ENCODE data around the gene STIM1. TPM values are rescaled to one million over a fixed set of nuclear protein-coding genes. Genes with fewer than 3 reads are reported as not detected.

STIM1 gene
- total RNA-seq, 1 experiment from 2014 or later: 93.6 TPM

- in situ Hi-C loops (cut with HindIII; ENCODE audit: low pct_unique_long_range_greater_than_20kb, low sequenced_read_pairs): no loop called here
- Histone ChIP-seq H3K27ac (ENCODE audit: low read length) (no peak overlapping the region), H3K36me3 (ENCODE audit: control insufficient read depth, insufficient read depth, low read length) (no peaks in the 10 kb centered on the region), H3K4me1 (ENCODE audit: control insufficient read depth, insufficient read depth, low read length) (no peaks in the 10 kb centered on the region), H3K27me3 (ENCODE audit: control insufficient read depth, insufficient read depth, low read length) (no peaks in the 10 kb centered on the region), H3K4me3 (ENCODE audit: low read depth in 2 of 2, low read length in 2 of 2) (no peak overlapping the region), H3K9me3 (ENCODE audit: control insufficient read depth, insufficient read depth, low read depth, low read length) (no peaks in the 10 kb centered on the region)
- CTCF ChIA-PET: no interaction called here
- TF ChIP-seq CTCF (IDR thresholded peaks at IDR 0.05): no peak
- no peak for TF ChIP-seq SIN3A (IDR thresholded peaks at IDR 0.05; ENCODE audit: borderline replicate concordance, insufficient read depth, low read depth, low read length)
- no peak for TF ChIP-seq POLR2AphosphoS5 (IDR thresholded peaks at IDR 0.05; ENCODE audit: low read depth, low read length)
- no peak for TF ChIP-seq REST (IDR thresholded peaks at IDR 0.05; ENCODE audit: insufficient read depth in 1 of 2, low read depth in 2 of 2, low read length in 1 of 2)
- no peak for TF ChIP-seq TCF7L2 (IDR thresholded peaks at IDR 0.05; ENCODE audit: low read depth, low read length)
- DNase-seq (ENCODE audit: low read depth, low spot score) (no peak), ATAC-seq (no peak)
- intact Hi-C loops (cut with micrococcal nuclease; ENCODE audit: unreplicated experiment): no loop called here
- BruUV-seq (replicated peaks): no TSS peak
- POLR2A ChIA-PET: no interaction called here
Measured at GRCh38 chr11:4087551-4087950, 232.1 kb downstream of the STIM1 start.

- Histone ChIP-seq H3K36me3 (ENCODE audit: control insufficient read depth, insufficient read depth, low read length) (no peaks in the 10 kb centered on the region), H3K9me3 (ENCODE audit: control insufficient read depth, insufficient read depth, low read depth, low read length) (no peaks in the 10 kb centered on the region), H3K27me3 (ENCODE audit: control insufficient read depth, insufficient read depth, low read length) (no peaks in the 10 kb centered on the region), H3K27ac (ENCODE audit: low read length) (no peak overlapping the region), H3K4me1 (ENCODE audit: control insufficient read depth, insufficient read depth, low read length) (peaks cover 3% of the 10 kb centered on the region; the same call in 1 of the 2 replicates), H3K4me3 (ENCODE audit: low read depth in 2 of 2, low read length in 2 of 2) (no peak overlapping the region)
- ChIA-PET CTCF (no interaction called here), POLR2A (no interaction called here)
- intact Hi-C loops (cut with micrococcal nuclease; ENCODE audit: unreplicated experiment): no loop called here
- no TSS peak for BruUV-seq (replicated peaks)
- in situ Hi-C loops (cut with HindIII; ENCODE audit: low pct_unique_long_range_greater_than_20kb, low sequenced_read_pairs): no loop called here
- ATAC-seq: no peak
- TF ChIP-seq TCF7L2 (IDR thresholded peaks at IDR 0.05; ENCODE audit: low read depth, low read length): no peak
- no peak for DNase-seq (ENCODE audit: low read depth, low spot score)
Measured at GRCh38 chr11:4090258-4090657, 234.8 kb downstream of the STIM1 start.

- TF ChIP-seq POLR2AphosphoS5 (IDR thresholded peaks at IDR 0.05; ENCODE audit: low read depth, low read length): no peak
- no peak for TF ChIP-seq CTCF (IDR thresholded peaks at IDR 0.05)
- no peak for TF ChIP-seq REST (IDR thresholded peaks at IDR 0.05; ENCODE audit: insufficient read depth in 1 of 2, low read depth in 2 of 2, low read length in 1 of 2)
- TF ChIP-seq SIN3A (IDR thresholded peaks at IDR 0.05; ENCODE audit: borderline replicate concordance, insufficient read depth, low read depth, low read length): no peak
- TF ChIP-seq TCF7L2 (IDR thresholded peaks at IDR 0.05; ENCODE audit: low read depth, low read length): no peak
- DNase-seq (ENCODE audit: low read depth, low spot score) (no peak), ATAC-seq (no peak)
- H3K27ac ChIP-seq (ENCODE audit: low read length): no peak overlapping the region
- H3K4me1 ChIP-seq (ENCODE audit: control insufficient read depth, insufficient read depth, low read length): peaks cover 3% of the 10 kb centered on the region; the same call in 1 of the 2 replicates
- intact Hi-C loops (cut with micrococcal nuclease; ENCODE audit: unreplicated experiment): no loop called here
- H3K9me3 ChIP-seq (ENCODE audit: control insufficient read depth, insufficient read depth, low read depth, low read length): no peaks in the 10 kb centered on the region
- H3K27me3 ChIP-seq (ENCODE audit: control insufficient read depth, insufficient read depth, low read length): no peaks in the 10 kb centered on the region
- no TSS peak for BruUV-seq (replicated peaks)
- in situ Hi-C loops (cut with HindIII; ENCODE audit: low pct_unique_long_range_greater_than_20kb, low sequenced_read_pairs): no loop called here
- ChIA-PET CTCF (interaction anchor here (0.5 kb wide), 1 partner anchor 48 kb away, joined by 4 read pairs; no protein-coding TSS in a partner anchor), POLR2A (no interaction called here)
- no peaks in the 10 kb centered on the region for H3K36me3 ChIP-seq (ENCODE audit: control insufficient read depth, insufficient read depth, low read length)
- no peak overlapping the region for H3K4me3 ChIP-seq (ENCODE audit: low read depth in 2 of 2, low read length in 2 of 2)
Measured at GRCh38 chr11:4092026-4092425, 236.6 kb downstream of the STIM1 start.

All from Panc1 (cell line).